ENCODE results near the gene POLE3.

The POLE3 gene

DNA sequence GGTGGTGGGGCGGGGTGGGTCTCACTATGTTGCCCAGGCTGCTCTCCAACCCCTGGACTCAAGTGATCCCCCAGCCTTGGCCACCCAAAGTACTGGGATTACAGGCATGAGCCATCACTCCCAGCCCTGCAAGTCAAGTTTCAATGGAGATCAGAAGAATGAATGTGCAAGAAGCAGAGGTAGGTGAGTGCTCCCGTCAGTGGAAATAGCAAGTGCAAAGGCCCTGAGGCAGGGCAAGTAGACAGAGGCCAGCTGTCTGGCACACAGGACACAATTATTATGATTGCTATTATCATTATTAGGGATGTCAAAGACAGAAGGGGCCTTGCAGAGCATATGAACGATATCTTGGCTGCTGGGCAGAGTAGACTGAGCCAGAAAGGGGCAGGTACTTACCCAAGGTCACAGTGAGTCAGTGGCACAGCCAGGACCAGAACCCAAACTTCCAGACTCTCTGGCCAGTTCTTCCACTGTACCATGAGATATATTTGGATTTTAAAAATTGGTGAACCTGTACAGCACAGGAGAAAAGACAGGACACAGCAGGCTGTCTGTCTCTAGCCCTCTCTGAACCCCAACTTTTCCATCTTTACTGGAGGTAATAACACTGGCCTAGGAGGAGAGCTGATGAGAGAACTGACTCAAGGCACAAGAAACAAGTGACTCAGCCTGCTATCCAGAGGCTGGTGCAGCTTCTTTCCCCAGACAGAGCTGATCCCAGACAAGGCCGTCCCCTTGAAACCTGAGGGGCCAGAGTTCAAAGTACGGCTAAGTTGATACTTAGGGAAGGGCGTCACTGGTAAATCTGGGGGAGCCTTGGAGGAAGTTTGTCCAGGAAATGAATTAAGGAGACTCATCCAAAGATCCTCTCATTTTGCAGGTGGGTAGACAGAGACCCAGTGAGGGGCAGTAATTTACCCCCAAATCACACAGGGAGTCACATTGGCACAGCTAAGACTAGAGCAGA, 35.1 kb downstream of the POLE3 start:
- DNase-seq, result no peak

DNA sequence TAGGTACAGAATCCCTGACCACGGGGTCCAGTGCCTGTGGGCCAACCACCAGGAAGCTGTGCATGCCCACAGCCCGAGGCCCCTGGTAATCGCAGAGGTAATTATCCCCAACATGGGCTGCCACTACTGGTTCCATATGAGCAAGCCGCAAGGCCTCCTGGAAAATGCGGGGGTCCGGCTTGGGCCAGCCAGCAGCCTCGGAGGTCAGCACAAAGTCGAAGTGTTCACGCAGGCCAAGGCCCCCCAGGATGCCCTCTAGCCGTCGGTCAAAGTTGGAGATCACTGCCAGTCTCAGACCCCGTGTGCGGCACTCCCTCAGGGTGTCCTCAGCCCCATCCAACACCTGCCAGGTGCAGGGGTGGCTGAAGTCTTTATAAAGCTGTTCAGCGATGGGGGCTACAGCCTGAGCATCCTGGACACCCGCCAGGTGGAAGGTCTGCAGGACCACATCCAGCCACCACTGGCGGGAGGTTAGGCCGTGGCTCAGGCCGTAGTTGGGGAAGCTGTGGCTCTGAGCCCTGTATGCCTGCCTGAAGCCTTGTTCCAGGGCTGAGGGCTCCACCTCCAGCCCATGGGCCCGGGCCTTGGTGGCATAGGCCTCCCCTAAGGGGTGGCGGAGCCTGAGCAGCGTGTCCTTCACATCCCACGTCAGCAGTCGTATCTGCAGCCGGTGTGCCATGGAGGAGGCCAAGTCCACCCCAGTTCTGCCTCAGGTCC, 36.6 kb downstream of the POLE3 start:
- DNase-seq, result no peak

DNA sequence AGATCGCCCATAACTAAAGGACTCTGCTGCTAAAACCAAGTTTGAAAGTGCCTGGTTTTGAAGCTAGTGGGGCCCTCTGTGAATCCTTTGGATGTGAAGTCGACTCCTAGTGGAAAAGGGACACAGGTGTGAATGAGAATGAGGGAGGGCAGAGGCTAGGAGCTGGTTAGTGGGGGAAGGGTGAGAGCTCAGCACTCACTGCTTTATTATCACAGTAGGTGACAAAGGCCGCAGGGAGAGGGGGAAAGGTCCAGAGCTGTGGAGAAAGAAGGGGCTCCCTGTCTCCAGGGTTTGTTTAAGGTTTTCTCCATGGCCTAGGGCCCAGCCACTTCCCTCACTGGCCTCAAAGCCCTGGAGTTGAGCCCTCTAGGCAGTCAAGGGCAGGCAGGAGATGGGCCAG, 37.2 kb downstream of the POLE3 start:
- no peak for DNase-seq

DNA sequence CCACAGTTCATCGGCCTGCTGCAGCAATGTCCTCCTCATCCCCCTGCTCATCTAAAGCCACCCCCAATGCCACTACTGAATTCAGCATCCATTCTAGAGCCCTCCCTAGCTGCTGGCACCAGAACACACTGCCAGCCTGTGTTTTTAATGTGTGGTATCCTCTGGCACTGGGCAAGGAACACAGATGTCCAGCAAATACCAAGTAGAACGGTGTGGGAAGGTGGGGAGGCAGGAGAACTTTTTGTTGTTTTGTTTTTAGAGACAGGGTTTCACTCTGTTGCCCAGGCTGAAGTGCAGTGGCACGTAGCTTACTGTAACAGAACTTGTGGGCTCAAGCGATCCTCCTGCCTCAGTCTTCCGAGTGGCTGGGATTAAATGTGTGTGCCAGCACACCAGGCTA, 38.4 kb downstream of the POLE3 start:
- no peak for DNase-seq

DNA sequence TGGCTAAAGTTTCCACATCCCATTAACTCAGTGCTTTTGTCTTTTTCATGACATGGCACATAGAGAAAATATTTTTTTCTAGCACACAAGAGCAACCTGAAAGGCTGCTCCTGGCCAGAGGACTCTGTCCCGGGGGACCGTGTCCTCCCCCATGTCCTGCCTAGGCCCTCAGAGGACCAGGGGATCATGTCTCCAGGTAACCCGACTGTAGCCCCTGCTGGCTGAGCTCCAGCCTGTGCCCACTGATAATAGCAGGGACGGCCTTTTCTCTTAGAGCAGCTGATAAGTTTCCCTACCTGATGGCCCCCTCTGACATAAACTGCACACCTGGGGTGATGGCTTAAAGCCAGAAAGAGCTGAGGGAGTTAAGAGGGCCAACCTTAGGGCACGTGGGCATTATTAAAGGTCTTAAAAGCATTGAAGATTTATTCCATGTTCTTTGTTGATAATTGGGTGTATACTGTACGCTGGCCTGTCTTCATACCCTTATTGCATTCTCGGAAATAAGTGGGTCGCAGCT, 39.6 kb downstream of the POLE3 start:
- DNase-seq, result no peak

DNA sequence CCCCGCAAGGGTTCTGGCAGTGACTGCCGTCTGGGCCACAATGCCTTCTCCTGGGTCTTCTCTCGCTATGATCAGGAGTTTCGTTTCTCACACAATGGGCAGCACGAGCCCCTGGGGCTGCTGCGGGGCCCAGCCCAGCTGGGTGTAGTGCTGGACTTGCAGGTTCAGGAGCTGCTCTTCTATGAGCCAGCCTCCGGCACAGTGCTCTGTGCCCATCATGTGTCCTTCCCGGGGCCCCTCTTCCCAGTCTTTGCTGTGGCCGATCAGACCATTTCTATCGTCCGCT, 40.7 kb downstream of the POLE3 start:
- DNase-seq, result no peak

DNA sequence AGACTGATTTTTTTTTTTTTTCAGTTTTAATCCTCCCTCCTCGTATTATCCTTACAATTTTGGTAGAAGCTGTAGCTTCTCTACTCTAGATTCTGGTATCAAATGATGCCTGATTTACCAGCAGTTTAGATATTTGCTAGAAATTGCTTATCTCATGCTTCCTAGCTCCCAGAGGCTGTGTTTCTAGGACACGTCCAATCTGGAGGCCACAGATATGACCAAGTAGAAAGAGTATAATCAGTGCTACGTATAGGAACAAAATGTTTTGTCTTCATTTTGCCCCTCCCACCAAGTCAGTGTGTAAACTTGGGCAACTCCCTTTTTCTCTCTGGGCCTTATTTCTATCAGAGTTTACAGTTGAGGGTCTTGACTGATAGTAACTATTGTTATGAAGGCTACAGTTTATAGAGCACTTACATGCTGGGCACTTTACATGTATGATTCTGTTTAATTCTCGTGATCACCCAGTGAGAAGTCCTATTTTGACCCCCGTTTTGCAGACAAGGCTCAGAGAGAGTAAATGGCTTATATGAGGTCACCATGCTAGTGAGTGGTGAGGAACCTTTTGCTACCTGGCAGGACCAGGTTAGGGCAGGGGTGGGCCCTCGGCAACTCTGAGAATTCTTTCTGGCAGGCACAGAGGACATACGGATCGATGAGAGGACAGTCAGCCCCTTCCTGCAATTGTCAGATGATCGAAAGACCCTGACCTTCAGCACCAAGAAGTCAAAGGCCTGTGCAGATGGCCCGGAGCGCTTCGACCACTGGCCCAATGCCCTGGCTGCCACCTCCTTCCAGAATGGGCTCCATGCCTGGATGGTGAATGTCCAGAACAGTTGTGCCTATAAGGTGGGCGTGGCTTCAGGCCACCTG, 41.3 kb downstream of the POLE3 start:
- DNase-seq, result no peak

DNA sequence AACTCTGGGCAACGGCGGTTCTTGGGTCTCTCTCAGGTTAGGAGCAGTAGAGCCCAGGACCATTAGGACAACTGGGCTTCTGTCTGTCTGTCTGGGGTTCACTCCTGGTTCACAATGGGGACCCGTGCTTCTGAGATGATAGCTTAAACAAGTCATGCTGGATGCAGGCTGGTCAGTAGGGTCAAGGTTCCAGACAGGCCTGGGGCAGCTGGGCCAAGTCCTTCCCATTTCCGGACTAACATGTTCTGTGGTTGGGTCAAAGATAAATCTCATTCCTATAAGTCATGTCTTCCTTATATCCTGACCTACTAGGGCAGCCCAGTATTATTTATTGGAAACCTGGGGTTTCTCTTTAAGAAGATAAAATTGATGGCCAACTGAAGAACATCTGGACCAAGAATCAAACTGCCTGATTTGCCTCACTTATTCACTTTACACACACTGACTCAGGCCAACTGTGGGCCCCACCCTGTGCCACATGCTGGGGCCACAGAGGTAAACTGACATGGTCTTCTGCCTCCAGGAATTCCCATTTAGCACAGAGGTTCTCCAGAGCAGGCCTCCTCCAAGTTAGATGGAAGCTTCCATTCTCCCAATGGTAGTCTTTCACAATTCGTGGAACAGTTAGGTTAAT, 42.0 kb downstream of the POLE3 start:
- no peak for DNase-seq

DNA sequence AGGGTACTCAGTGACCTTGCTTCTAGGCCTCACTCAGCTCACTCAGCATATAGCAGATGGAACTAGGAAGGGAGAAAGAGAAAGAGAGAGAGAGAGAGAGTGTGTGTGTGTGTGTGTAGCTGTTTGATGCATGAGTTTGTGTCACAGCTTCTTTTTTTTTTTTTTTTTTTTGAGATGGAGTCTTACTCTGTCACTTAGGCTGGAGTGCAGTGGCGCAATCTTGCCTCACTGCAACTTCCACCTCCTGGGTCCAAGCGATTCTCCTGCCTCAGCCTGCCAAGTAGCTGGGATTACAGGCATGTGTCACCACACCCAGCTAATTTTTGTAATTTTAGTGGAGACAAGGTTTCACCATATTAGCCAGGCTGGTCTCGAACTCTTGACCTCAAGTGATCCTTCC, 44.8 kb downstream of the POLE3 start:
- DNase-seq, result peak; percentile 13 to 61 (median 50)

DNA sequence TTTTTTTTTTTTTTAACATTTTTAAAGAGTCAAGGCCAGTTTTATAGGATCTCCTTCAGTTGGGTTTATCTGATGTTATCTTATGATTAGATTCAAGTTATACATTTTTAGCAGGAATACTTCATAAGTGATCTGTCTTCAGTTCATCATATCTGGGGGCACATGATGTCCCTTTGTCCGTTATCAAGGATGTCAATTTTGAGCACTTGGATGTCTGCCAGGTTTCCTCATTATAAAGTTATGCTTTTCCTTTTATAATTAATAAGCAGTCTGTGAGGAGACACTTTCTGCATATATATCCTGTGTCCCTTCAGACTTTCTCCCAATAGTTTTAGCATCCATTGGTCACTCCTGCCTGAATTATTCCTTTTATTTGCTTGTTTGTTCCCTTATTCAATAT, 45.5 kb downstream of the POLE3 start:
- no peak for DNase-seq

DNA sequence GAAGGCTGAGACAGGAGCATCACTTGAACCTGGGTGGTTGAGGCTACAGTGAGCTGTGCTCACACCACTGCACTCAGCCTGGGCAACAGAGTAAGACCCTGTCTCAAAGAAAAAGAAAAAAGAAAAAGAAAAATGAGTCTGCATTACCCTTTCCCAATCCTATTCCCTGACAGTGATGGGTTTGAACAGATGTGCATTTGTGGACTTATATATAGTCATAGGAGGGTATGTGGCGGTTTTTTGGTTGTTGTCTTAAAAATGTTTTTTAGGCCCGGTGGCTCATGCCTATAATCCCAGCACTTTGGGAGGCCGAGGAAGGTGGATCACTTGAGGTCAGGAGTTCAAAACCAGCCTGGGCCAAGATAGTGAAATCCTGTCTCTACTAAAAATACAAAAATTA, 47.1 kb downstream of the POLE3 start:
- no peak for DNase-seq

DNA sequence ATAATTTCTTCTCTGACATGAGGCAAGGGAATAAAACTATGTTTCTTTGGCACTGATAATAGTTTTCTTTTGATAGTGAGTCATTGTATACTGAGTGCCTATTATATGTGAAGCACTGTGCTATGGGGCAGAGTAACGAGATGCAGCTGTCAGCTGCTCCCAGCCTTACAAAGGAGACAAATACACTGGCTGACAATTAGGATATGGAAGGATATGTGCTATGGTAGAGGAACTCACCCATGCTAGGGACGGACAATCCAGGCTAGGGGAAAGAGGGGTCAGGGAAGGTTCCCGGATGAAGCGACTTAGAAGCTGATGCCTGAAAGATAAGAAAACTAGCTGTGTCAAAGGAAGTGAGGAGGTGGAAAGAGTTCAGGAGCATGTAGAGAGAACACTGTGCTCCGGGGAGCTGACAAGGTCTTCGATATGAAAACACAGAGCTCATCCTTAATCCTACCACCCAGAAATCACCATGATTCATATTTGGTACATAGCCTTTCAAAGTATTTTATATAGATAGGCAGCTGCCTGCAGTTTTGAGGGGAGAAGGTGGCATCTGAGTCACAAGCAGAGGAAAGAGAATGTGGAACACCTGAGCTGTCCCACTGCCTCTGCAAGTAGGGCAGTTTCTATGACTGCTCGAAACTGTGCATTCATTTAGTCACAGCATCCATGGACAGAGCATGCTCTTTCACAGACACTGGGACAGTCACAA, 49.0 kb downstream of the POLE3 start:
- DNase-seq, result no peak

DNA sequence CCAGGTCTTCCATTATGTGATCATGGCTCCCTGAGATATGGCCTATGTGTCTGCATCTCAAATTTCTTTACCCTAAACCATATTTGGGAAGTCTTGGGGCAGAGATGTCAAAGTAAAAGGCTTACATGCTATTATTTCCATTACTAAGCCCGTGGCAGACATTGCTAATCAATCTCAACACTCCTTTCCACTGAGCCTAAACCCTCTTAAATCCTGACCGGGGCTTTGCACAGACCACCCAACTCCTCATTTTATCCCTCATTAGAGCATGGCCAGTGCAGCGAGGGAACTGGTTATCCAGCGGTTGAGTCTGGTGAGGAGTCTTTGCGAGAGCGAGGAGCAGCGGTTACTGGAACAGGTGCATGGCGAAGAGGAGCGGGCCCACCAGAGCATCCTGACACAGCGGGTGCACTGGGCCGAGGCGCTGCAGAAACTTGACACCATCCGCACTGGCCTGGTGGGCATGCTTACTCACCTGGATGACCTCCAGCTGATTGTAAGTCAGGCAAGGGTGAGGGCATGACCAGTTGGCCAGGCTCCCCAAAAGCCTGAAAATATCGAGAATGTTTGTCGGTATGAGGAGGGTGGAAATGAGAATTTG, 50.1 kb downstream of the POLE3 start:
- DNase-seq, result no peak

DNA sequence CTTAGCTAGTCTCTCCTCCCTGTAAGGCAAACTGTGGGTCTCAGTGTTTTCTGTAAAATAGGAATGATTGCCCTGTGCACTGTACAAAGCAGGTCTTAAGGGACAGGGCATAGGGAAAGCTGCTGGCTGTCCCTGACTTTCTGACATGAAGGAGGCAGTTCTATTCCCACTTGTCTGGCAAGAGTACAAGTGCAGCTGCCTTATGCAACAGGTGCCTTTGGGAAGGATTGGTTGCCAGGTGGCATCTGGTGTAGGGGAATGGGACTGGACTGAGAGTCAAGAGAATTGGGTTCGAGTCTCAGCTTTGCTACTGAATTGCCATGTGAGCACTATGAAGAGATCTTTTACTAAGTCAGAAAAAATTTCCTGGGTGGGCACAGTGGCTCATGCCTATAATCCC, 51.1 kb downstream of the POLE3 start:
- DNase-seq, result no peak
